Brain microvascular endothelial cell (primary cell): Measurements from ENCODE around the gene PTN.

Source experiments
- DNase-seq: peaks from one replicate; pipeline ENCODE4 v3.0.0-alpha.2; 2020
- H3K27ac ChIP-seq: fragments of 250-450 bp; sonication (Bioruptor Pico); 2 replicates; pipeline ENCODE4 v1.5.1; 2020; ENCODE audit warnings: mild to moderate bottlenecking, moderate library complexity
- H3K27me3 ChIP-seq: fragments of 250-450 bp; sonication (Bioruptor Pico); replicated peaks from 2 replicates; pipeline ENCODE4 v1.5.1; 2020; ENCODE audit warnings: mild to moderate bottlenecking
- H3K36me3 ChIP-seq: fragments of 250-450 bp; sonication (Bioruptor Pico); replicated peaks from 2 replicates; pipeline ENCODE4 v1.5.1; 2020; ENCODE audit warnings: mild to moderate bottlenecking
- H3K4me3 ChIP-seq: 2 replicates; pipeline ENCODE4 v1.5.1; 2011; ENCODE audit warnings: low read depth, mild to moderate bottlenecking, control low read depth, low read length, moderate library complexity
- CTCF ChIP-seq: IDR thresholded peaks from 2 replicates; pipeline ENCODE4 v1.5.1; 2011; ENCODE audit warnings: low read depth, mild to moderate bottlenecking, moderate library complexity, low read length, control low read depth, inconsistent platforms; ENCODE audit errors: missing control alignments
- in situ Hi-C: cut with HindIII; loops from 2 replicates; pipeline ENCODE4 v1.10.0; 2017; ENCODE audit warnings: low sequenced_read_pairs, low pct_ligation_motif_present

The PTN gene

GRCh38 chr7:137235434-137235833, 108.1 kb downstream of the PTN start:
- in situ Hi-C loops, result no loop called here
- no peaks in the 10 kb centered on the region for H3K36me3 ChIP-seq

DNA sequence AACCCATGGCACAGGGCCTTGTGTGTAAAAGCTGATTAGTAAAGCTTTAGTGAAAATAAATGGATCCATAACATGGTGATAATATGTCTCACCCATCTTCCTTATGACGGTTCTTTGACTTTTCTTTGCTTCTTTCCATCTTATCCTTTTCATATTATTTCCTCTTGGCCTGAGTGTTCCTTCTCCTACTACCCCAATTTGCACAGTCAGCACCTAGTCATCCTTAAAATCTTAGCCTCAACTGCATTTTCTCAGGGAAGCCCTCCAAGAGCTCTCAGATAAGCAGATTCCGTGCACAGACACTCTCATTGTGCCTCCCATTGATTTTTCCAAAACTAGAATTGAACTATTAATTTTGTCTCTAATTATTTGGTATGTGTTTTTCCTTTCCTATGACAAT, 112.4 kb downstream of the PTN start:
- no peak overlapping the region for H3K4me3 ChIP-seq
- H3K36me3 ChIP-seq, result no peaks in the 10 kb centered on the region
- TF ChIP-seq CTCF, result no peak
- no peak overlapping the region for H3K27ac ChIP-seq
- in situ Hi-C loops, result no loop called here
- DNase-seq, result no peak
- no peaks in the 10 kb centered on the region for H3K27me3 ChIP-seq

More at GRCh38 chr7:137235434-137235833, 108.1 kb downstream of the PTN start:
- H3K27ac ChIP-seq, result no peak overlapping the region
- no peak for TF ChIP-seq CTCF
- DNase-seq, result no peak
- no peak overlapping the region for H3K4me3 ChIP-seq
- H3K27me3 ChIP-seq, result no peaks in the 10 kb centered on the region

DNA sequence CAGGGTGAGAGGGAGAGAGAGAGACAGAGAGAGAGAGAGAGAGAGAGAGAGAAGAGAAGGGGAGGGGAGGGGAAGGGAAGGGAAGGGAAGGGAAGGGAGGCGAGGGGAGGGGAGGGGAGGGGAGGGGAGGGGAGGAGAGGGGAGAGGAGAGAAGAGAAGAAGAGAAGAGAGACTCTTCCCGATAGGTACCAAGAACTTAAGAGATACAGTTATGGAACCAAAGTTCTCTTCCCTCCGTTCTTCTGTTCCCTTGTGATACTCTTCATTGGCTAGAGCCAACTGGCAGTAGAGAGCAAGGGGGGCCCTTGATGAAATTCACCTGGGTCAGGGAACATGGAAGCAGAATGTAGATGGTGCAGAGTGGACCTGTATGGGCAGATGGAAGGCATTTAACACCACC, 122.1 kb downstream of the PTN start:
- H3K27ac ChIP-seq, result no peak overlapping the region
- H3K27me3 ChIP-seq, result no peaks in the 10 kb centered on the region
- DNase-seq, result no peak
- no peaks in the 10 kb centered on the region for H3K36me3 ChIP-seq
- no peak for TF ChIP-seq CTCF
- in situ Hi-C loops, result no loop called here
- H3K4me3 ChIP-seq, result no peak overlapping the region

GRCh38 chr7:137213744-137214143, 129.8 kb downstream of the PTN start:
- TF ChIP-seq CTCF, result no peak
- no peaks in the 10 kb centered on the region for H3K36me3 ChIP-seq
- no peak for DNase-seq
- no peak overlapping the region for H3K4me3 ChIP-seq
- H3K27me3 ChIP-seq, result no peaks in the 10 kb centered on the region
- no peak overlapping the region for H3K27ac ChIP-seq
- in situ Hi-C loops, result no loop called here

GRCh38 chr7:137209151-137209817, 134.2 kb downstream of the PTN start:
- no peak for TF ChIP-seq CTCF
- DNase-seq, result no peak
- Histone ChIP-seq H3K36me3 (no peaks in the 10 kb centered on the region), H3K27me3 (no peaks in the 10 kb centered on the region), H3K27ac (no peak overlapping the region), H3K4me3 (no peak overlapping the region)
- in situ Hi-C loops, result no loop called here

DNA sequence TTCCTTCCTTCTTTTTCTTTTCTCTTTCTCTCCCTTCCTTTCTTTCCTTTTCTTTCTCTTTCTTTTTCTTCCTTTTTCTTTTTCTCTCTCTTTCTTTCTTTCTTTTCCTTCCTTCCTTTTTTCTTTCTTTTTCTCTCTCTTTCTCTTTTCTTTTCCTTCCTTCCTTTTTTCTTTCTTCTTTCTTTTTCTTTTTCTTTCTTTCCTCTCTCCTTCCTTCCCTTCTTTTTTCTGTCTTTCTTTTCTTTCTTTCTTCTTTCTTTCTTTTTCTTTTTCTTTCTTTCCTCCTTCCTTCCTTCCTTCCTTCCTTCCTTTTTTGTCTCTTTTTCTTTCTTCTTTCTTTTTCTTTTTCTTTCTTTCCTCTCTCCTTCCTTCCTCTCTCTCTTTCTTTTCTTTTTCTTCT, 136.8 kb downstream of the PTN start:
- in situ Hi-C loops, result no loop called here
- Histone ChIP-seq H3K27ac (no peak overlapping the region), H3K36me3 (no peaks in the 10 kb centered on the region), H3K27me3 (no peaks in the 10 kb centered on the region), H3K4me3 (no peak overlapping the region)
- no peak for TF ChIP-seq CTCF
- no peak for DNase-seq
